H1 (cell line): ENCODE data around the gene TXNIP. TPM values are rescaled to one million over a fixed set of nuclear protein-coding genes. Genes with fewer than 3 reads are reported as not detected.

Experiments used
- CTCF ChIA-PET: fragments of 300-600 bp; sonication (Branson Sonifier 250); formaldehyde crosslinking; loops from one replicate; lab custom pipeline; 2021; ENCODE audit not compliant: partially characterized antibody; lab: Charles Lee
- POLR2A ChIA-PET: fragments of 300-600 bp; sonication (Branson Sonifier 250); formaldehyde crosslinking; loops from one replicate; lab custom pipeline; 2021; ENCODE audit warnings: inconsistent platforms; ENCODE audit not compliant: partially characterized antibody; lab: Charles Lee
- DNase-seq, 2 experiments: peaks; one replicate each; pipeline versions ENCODE4 v3.0.0 to v3.0.0-alpha.2; 2010 to 2022; ENCODE audit warnings: low spot score in 2 of 2, low read depth in 1 of 2, mixed read lengths in 1 of 2
- FAIRE-seq: peaks from 2 replicates; lab custom pipeline; 2011; peaks lifted over from hg19 to GRCh38; lab: Jason Lieb, UNC
- H2AFZ ChIP-seq: 2 replicates; pipeline ENCODE4 v1.8.1; 2012; ENCODE audit warnings: low read length, inconsistent platforms
- H2AK5ac ChIP-seq: 2 replicates; pipeline ENCODE4 v1.6.1; 2013; ENCODE audit warnings: low read depth, low read length
- H2BK120ac ChIP-seq: replicated peaks from 2 replicates; pipeline ENCODE3; 2013; ENCODE audit warnings: low read depth, low read length, inconsistent platforms
- H2BK12ac ChIP-seq: 2 replicates; pipeline ENCODE4 v1.6.1; 2013; ENCODE audit warnings: low read depth, low read length
- H2BK15ac ChIP-seq: 2 replicates; pipeline ENCODE4 v1.6.1; 2013; ENCODE audit warnings: low read length
- H2BK20ac ChIP-seq: 2 replicates; pipeline ENCODE4 v1.6.1; 2013; ENCODE audit warnings: low read length
- H2BK5ac ChIP-seq: 2 replicates; pipeline ENCODE4 v1.6.1; 2013; ENCODE audit warnings: low read depth, low read length
- H3K14ac ChIP-seq: 2 replicates; pipeline ENCODE4 v1.6.1; 2013; ENCODE audit warnings: inconsistent platforms; ENCODE audit not compliant: insufficient read length
- H3K18ac ChIP-seq: 2 replicates; pipeline ENCODE4 v1.6.1; 2013; ENCODE audit warnings: low read length; ENCODE audit errors: extremely low read depth
- H3K23ac ChIP-seq: 2 replicates; pipeline ENCODE4 v1.6.1; 2013; ENCODE audit warnings: inconsistent platforms; ENCODE audit not compliant: insufficient read length
- H3K23me2 ChIP-seq: 2 replicates; pipeline ENCODE4 v1.6.1; 2013; ENCODE audit warnings: low read depth, low read length
- H3K27ac ChIP-seq: 2 replicates; pipeline ENCODE4 v1.6.1; 2011; ENCODE audit warnings: low read depth, low read length, inconsistent platforms
- H3K27me3 ChIP-seq, 4 experiments: replicated peaks in 1 of 4; 1 replicate in 1 of 4; 2 replicates in 3 of 4; pipeline versions ENCODE4 v1.6.1 to v1.8.1; 2011 to 2013; ENCODE audit warnings: low read length in 3 of 4, mild to moderate bottlenecking in 3 of 4, inconsistent platforms in 2 of 4, mixed read lengths in 2 of 4, moderate library complexity in 1 of 4; ENCODE audit not compliant: control insufficient read depth in 3 of 4, insufficient read depth in 3 of 4; ENCODE audit errors: extremely low read depth in 1 of 4
- H3K36me3 ChIP-seq, 4 experiments: 2 replicates each; pipeline versions ENCODE4 v1.6.1 to v1.8.1; 2011 to 2013; ENCODE audit warnings: mild to moderate bottlenecking in 4 of 4, low read length in 3 of 4, moderate library complexity in 2 of 4, control low read depth in 1 of 4, inconsistent platforms in 1 of 4; ENCODE audit not compliant: insufficient read depth in 4 of 4, control insufficient read depth in 2 of 4
- H3K4ac ChIP-seq: replicated peaks from 2 replicates; pipeline ENCODE3; 2013; ENCODE audit warnings: low read length, low read depth, mixed read lengths, inconsistent platforms; ENCODE audit not compliant: insufficient read length
- H3K4me1 ChIP-seq, 4 experiments: replicated peaks in 1 of 4; 1 replicate in 1 of 4; 2 replicates in 3 of 4; pipeline versions ENCODE4 v1.6.1 to v1.8.1; 2011 to 2013; ENCODE audit warnings: low read length in 3 of 4, inconsistent platforms in 2 of 4, mixed read lengths in 1 of 4; ENCODE audit not compliant: insufficient read depth in 4 of 4, control insufficient read depth in 3 of 4
- H3K4me2 ChIP-seq, 2 experiments: 2 replicates each; pipeline versions ENCODE4 v1.6.1 to v1.8.1; 2011 to 2013; ENCODE audit warnings: low read depth in 2 of 2, low read length in 2 of 2, control low read depth in 1 of 2, inconsistent platforms in 1 of 2, mild to moderate bottlenecking in 1 of 2; ENCODE audit not compliant: insufficient read depth in 1 of 2
- H3K4me3 ChIP-seq, 4 experiments: fragments of 200-600, 300-600 bp in 1 of 4; sonication (generic), shearing (Covaris generic), sonication (Bioruptor Twin) in 1 of 4; 2 replicates each; pipeline versions ENCODE4 v1.5.1 to v1.8.1; 2011 to 2016; ENCODE audit warnings: low read length in 4 of 4, low read depth in 3 of 4, control low read depth in 2 of 4, inconsistent platforms in 2 of 4, mild to moderate bottlenecking in 2 of 4, mixed read lengths in 1 of 4, moderate library complexity in 1 of 4; ENCODE audit not compliant: insufficient read depth in 2 of 4; ENCODE audit errors: extremely low read depth in 1 of 4
- H3K56ac ChIP-seq: replicated peaks from 2 replicates; pipeline ENCODE3; 2013; ENCODE audit warnings: low read depth, mild to moderate bottlenecking, mixed read lengths, low read length, inconsistent platforms; ENCODE audit not compliant: insufficient read length
- H3K79me1 ChIP-seq: 2 replicates; pipeline ENCODE4 v1.6.1; 2013; ENCODE audit warnings: low read depth, low read length, control low read depth
- H3K79me2 ChIP-seq, 2 experiments: 2 replicates each; pipeline versions ENCODE4 v1.6.1 to v1.8.1; 2012 to 2013; ENCODE audit warnings: low read length in 2 of 2, mild to moderate bottlenecking in 2 of 2, inconsistent platforms in 1 of 2; ENCODE audit not compliant: insufficient read depth in 2 of 2, control insufficient read depth in 1 of 2
- H3K9ac ChIP-seq, 4 experiments: replicated peaks in 1 of 4; 1 replicate in 1 of 4; 2 replicates in 3 of 4; pipeline versions ENCODE4 v1.6.1 to v1.8.1; 2011 to 2013; ENCODE audit warnings: low read depth in 3 of 4, low read length in 3 of 4, control low read depth in 2 of 4, mild to moderate bottlenecking in 2 of 4, moderate library complexity in 2 of 4, inconsistent platforms in 1 of 4; ENCODE audit errors: extremely low read depth in 1 of 4
- H3K9me3 ChIP-seq, 2 experiments: 2 replicates each; pipeline versions ENCODE4 v1.6.1 to v1.8.1; 2012 to 2013; ENCODE audit warnings: mild to moderate bottlenecking in 2 of 2, moderate library complexity in 2 of 2, control low read depth in 1 of 2, inconsistent platforms in 1 of 2, low read depth in 1 of 2, low read length in 1 of 2, mixed read lengths in 1 of 2; ENCODE audit not compliant: insufficient read depth in 2 of 2
- H4K20me1 ChIP-seq, 2 experiments: replicated peaks in 1 of 2; 2 replicates each; pipeline versions ENCODE3 to v1.8.1; 2011 to 2013; ENCODE audit warnings: inconsistent platforms in 2 of 2, low read length in 2 of 2, mild to moderate bottlenecking in 1 of 2; ENCODE audit not compliant: insufficient read depth in 2 of 2, control insufficient read depth in 1 of 2
- H4K5ac ChIP-seq: 2 replicates; pipeline ENCODE4 v1.6.1; 2013; ENCODE audit warnings: low read length, low read depth, mixed read lengths, inconsistent platforms; ENCODE audit not compliant: insufficient read length
- H4K8ac ChIP-seq: 2 replicates; pipeline ENCODE4 v1.8.0; 2013; ENCODE audit warnings: mild to moderate bottlenecking, moderate library complexity, low read length, inconsistent platforms; ENCODE audit not compliant: insufficient read depth; ENCODE audit errors: extremely low read depth
- H4K91ac ChIP-seq: replicated peaks from 2 replicates; pipeline ENCODE3; 2013; ENCODE audit warnings: low read length, mixed read lengths, inconsistent platforms; ENCODE audit not compliant: insufficient read length
- CBX8 ChIP-seq: fragments of 300-800, 300-1000 bp; sonication (generic); IDR thresholded peaks from 2 replicates; pipeline ENCODE4 v1.7.1; 2016; ENCODE audit warnings: low read depth, low read length, borderline replicate concordance
- EP300 ChIP-seq, 2 experiments: IDR thresholded peaks; 1 replicate in 1 of 2; 2 replicates in 1 of 2; pipeline ENCODE4 v1.6.1; 2011 to 2012; ENCODE audit warnings: low read depth in 2 of 2, low read length in 2 of 2, mild to moderate bottlenecking in 2 of 2, borderline replicate concordance in 1 of 2, inconsistent platforms in 1 of 2, moderate library complexity in 1 of 2
- KDM4A ChIP-seq: IDR thresholded peaks from one replicate; pipeline ENCODE4 v1.7.1; 2012; ENCODE audit warnings: low read depth, mild to moderate bottlenecking, moderate library complexity, low read length, inconsistent platforms; ENCODE audit not compliant: severe bottlenecking
- KDM5A ChIP-seq: fragments of 200-600 bp; IDR thresholded peaks from 2 replicates; pipeline ENCODE4 v1.7.1; 2012; ENCODE audit warnings: mild to moderate bottlenecking, low read length, inconsistent platforms, mixed read lengths
- RFX5 ChIP-seq: IDR thresholded peaks from 2 replicates; pipeline ENCODE4 v1.6.1; 2011; ENCODE audit warnings: low read depth, low read length, improper control_type of control experiment, borderline replicate concordance
- RXRA ChIP-seq: IDR thresholded peaks from 2 replicates; pipeline ENCODE4 v1.6.1; 2011; ENCODE audit warnings: low read depth, mild to moderate bottlenecking, low read length, moderate library complexity; ENCODE audit not compliant: insufficient read depth
- TBP ChIP-seq: IDR thresholded peaks from 2 replicates; pipeline ENCODE4 v1.6.1; 2011; ENCODE audit warnings: low read depth, low read length, improper control_type of control experiment
- WGBS, 2 experiments: shearing (Covaris generic) in 1 of 2; methylation state at CpG; one replicate each; pipeline versions ENCODE4 v1.1.6 to v1.1.7; 2013 to 2015; ENCODE audit warnings: low lambda C conversion rate in 2 of 2, mixed read lengths in 2 of 2, inconsistent platforms in 1 of 2, low coverage in 1 of 2, missing lambda C conversion rate in 1 of 2; ENCODE audit not compliant: insufficient replicate concordance in 2 of 2, insufficient coverage in 1 of 2, insufficient read length in 1 of 2; ENCODE audit errors: extremely low coverage in 1 of 2, missing lambda C conversion rate in 1 of 2; 5-methylcytosine and 5-hydroxymethylcytosine counted together
- polyA plus RNA-seq, 7 experiments: library from polyadenylated mRNA; depleted of rRNA in 3 of 7; stranded (reverse) in 5 of 7; unstranded in 2 of 7; fragments of >200 nt in 5 of 7; fragments of 200-250 nt in 2 of 7; gene quantifications; 1 replicate in 5 of 7; 2 replicates in 1 of 7; 4 replicates in 1 of 7; pipeline versions ENCODE4 v1.2.1 to v1.2.3, GENCODE V29; 2011 to 2013; ENCODE audit warnings: missing spikeins in 2 of 7, mixed read lengths in 2 of 7
- total RNA-seq: library from RNA; stranded (reverse); fragmentation: NEBNext Ultra II Directional; extraction: Animal tissue kit (Norgen Biotek cat#: 25700); gene quantifications from 2 replicates; pipeline ENCODE4 v1.2.1, GENCODE V29; 2021
- TF ChIP-seq, protein P1 (sequence below), 3 experiments: IDR thresholded peaks; 1 replicate in 2 of 3; 2 replicates in 1 of 3; pipeline versions ENCODE4 v1.5.1 to v1.6.1; 2011; ENCODE audit warnings: low read length in 3 of 3, mild to moderate bottlenecking in 3 of 3, inconsistent platforms in 2 of 3, low read depth in 1 of 3, moderate library complexity in 1 of 3; ENCODE audit not compliant: insufficient read depth in 1 of 3; ENCODE audit errors: control extremely low read depth in 1 of 3
- TF ChIP-seq, protein P2 (sequence below): IDR thresholded peaks from 2 replicates; pipeline ENCODE4 v1.6.1; 2011; ENCODE audit warnings: low read length, improper control_type of control experiment

The TXNIP gene
- total and polyA plus RNA-seq, 2 of the 8 experiments (the other 6 are each of a cell fraction or from before 2014, with no cell fraction given) = 12.3 to 56.8 TPM

DNA sequence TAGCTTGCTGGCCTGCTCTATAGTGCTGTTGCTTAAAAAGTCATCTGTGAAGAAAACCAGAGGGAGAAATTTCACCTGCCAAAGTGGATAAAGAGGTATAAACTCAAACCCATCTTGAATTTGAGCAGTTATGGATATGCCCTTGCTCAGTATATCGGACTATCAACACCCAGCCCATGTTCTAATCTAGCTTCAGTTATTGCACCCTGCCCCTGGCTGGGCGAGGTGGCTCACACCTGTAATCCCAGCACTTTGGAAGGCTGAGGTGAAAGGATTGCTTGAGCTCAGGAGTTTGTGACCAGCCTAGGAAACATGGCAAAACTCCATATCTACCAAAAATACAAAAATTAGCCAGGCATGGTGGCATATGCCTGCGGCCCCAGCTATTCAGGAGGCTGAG is 51.8 kb downstream of the TXNIP start:
- ChIA-PET POLR2A (interaction anchor here (0.7 to 2.8 kb wide), 3 partner anchors 14 to 108 kb away, joined by 3 to 11 read pairs (median 6); partner anchors contain the start of gene RBM8A), CTCF (interaction anchor here (0.7 to 3.3 kb wide), 3 partner anchors 11 to 34 kb away, joined by 3 to 10 read pairs (median 6); no protein-coding TSS in a partner anchor)
- H3K4ac ChIP-seq = no peak overlapping the region
- DNase-seq (no peak), FAIRE-seq (no peak)
- no peaks in the 10 kb centered on the region for H3K27me3 ChIP-seq
- H4K91ac ChIP-seq = no peak overlapping the region
- H2BK120ac ChIP-seq = no peak overlapping the region
- H3K4me2 ChIP-seq = no peak overlapping the region
- H4K8ac ChIP-seq = no peak overlapping the region
- no peak overlapping the region for H3K27ac ChIP-seq
- no peak overlapping the region for H2AFZ ChIP-seq
- no peaks in the 10 kb centered on the region for H3K79me1 ChIP-seq
- no peaks in the 10 kb centered on the region for H3K9me3 ChIP-seq
- no peaks in the 10 kb centered on the region for H3K36me3 ChIP-seq
- H2BK15ac ChIP-seq = no peak overlapping the region
- H2BK5ac ChIP-seq = no peak overlapping the region
- H3K4me3 ChIP-seq = no peak overlapping the region
- H3K14ac ChIP-seq = no peak overlapping the region
- H2AK5ac ChIP-seq = no peak overlapping the region
- H2BK20ac ChIP-seq = no peak overlapping the region
- H3K18ac ChIP-seq = no peak overlapping the region
- no peak overlapping the region for H3K9ac ChIP-seq
- no peaks in the 10 kb centered on the region for H4K20me1 ChIP-seq
- no peak overlapping the region for H3K23ac ChIP-seq
- no peaks in the 10 kb centered on the region for H3K79me2 ChIP-seq
- no peak overlapping the region for H2BK12ac ChIP-seq
- no peak overlapping the region for H4K5ac ChIP-seq
- H3K4me1 ChIP-seq = peaks cover 0 to 6% (median 2%) of the 10 kb centered on the region in 4 experiments; a peak in 4 of 7 replicates
- H3K23me2 ChIP-seq = no peaks in the 10 kb centered on the region
- H3K56ac ChIP-seq = no peak overlapping the region
- WGBS, 2 experiments = 86% methylated on average over 3 of the region's 3 CpGs; no CpG with 5 or more reads in 1 of the 2 experiments
- no peak for TF ChIP-seq KDM4A
- TF ChIP-seq, protein P1, sequence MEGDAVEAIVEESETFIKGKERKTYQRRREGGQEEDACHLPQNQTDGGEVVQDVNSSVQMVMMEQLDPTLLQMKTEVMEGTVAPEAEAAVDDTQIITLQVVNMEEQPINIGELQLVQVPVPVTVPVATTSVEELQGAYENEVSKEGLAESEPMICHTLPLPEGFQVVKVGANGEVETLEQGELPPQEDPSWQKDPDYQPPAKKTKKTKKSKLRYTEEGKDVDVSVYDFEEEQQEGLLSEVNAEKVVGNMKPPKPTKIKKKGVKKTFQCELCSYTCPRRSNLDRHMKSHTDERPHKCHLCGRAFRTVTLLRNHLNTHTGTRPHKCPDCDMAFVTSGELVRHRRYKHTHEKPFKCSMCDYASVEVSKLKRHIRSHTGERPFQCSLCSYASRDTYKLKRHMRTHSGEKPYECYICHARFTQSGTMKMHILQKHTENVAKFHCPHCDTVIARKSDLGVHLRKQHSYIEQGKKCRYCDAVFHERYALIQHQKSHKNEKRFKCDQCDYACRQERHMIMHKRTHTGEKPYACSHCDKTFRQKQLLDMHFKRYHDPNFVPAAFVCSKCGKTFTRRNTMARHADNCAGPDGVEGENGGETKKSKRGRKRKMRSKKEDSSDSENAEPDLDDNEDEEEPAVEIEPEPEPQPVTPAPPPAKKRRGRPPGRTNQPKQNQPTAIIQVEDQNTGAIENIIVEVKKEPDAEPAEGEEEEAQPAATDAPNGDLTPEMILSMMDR (IDR thresholded peaks at IDR 0.05; ENCODE audit: control extremely low read depth in 1 of 3, insufficient read depth in 1 of 3, low read depth in 1 of 3, low read length in 3 of 3) = no peak
- no peak for TF ChIP-seq RFX5
- TF ChIP-seq EP300 (IDR thresholded peaks at IDR 0.05; ENCODE audit: borderline replicate concordance in 1 of 2, low read depth in 2 of 2, low read length in 2 of 2) = no peak
- no peak for TF ChIP-seq TBP
- no peak for TF ChIP-seq RXRA
- no peak for TF ChIP-seq KDM5A
- TF ChIP-seq, protein P2, sequence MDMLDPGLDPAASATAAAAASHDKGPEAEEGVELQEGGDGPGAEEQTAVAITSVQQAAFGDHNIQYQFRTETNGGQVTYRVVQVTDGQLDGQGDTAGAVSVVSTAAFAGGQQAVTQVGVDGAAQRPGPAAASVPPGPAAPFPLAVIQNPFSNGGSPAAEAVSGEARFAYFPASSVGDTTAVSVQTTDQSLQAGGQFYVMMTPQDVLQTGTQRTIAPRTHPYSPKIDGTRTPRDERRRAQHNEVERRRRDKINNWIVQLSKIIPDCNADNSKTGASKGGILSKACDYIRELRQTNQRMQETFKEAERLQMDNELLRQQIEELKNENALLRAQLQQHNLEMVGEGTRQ = no peak
- TF ChIP-seq CBX8 = no peak
